ENCODE results near the gene PODN. TPM values are rescaled to one million over a fixed set of nuclear protein-coding genes. Genes with fewer than 3 reads are reported as not detected.
A peak's percentile ranks its signal among the peaks of the same experiment; 100 is the strongest.

Gene PODN
- total RNA-seq, 1 experiment from 2014 or later, result not detected

DNA sequence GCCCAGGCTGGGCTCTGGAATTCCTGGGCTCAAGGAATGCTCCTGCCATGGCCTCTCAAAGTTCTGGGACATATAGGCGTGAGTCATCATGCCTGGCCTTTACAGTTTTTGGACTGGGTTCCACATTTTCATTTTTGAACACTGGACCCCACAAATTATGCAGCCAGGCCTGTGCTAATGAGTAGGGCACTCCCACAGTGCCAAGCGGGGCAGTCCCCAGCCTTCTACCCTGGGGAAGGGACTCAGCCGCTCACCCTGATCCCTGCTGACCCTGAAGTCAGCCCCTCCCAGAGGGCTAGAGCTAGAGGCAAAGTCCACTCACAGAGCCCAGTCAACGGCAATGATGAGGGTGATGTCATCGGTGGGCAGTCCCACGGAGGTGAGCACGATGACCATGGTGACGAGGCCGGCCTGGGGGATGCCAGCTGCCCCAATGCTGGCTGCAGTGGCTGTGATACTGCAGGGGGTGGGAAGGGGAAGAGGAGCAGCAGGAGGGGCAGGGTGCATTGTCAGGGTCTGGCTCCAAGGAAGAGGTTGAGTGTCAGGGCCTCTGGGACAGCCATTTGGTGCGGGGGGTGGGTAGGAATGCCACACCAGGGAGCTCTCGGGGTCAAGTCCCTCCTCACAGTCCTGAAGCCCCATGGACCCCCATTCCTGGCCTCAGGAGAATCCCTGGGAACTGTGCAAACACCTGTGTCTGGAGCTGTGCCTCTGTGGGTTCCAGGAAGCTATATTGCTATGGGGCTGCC is 27.6 kb downstream of the PODN start:
- DNase-seq (ENCODE audit: low spot score), result no peak

GRCh38 chr1:53090227-53091147 is 28.5 kb downstream of the PODN start:
- no peak for DNase-seq (ENCODE audit: low spot score)

GRCh38 chr1:53091841-53092645 is 30.0 kb downstream of the PODN start:
- DNase-seq (ENCODE audit: low spot score), result peak; percentile 46

DNA sequence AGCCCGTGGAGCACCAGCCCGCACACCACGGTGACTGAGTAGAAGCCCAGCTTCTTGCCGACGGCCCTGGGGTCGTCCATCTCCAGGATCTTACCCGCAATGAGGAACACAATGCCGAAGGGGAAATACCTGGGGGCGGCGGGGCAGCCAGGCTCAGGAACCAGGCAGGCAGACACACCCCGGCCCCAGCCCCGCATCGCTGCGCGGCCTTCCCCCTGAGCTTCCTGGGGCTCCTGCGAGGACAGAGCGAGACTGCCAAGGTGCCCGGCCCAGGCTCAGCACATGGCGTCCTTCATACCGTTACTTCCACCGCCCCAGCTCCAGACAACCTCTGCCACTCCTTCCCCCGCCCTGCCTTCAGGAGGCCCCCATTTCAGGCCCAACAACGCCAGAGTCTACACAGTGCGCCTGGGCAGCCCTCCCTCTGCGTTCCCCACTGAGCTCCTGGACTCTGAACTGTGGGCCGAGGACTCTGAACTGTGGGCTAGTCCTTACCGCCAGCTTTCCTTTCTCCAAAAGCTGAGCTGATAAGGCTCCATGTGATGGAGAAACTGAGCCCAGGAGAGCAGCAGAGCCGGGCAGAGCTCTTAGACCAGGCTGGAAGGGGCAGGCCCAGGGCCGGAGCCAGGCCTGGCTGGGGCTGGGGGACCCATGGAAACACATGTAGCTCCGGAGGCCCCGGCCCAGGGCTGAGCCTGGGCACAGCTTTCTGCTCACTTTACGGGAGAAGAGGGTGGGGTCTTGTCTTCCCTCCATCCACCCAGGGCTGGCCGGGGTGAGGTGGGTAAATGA is 30.8 kb downstream of the PODN start:
- no peak for DNase-seq (ENCODE audit: low spot score)

DNA sequence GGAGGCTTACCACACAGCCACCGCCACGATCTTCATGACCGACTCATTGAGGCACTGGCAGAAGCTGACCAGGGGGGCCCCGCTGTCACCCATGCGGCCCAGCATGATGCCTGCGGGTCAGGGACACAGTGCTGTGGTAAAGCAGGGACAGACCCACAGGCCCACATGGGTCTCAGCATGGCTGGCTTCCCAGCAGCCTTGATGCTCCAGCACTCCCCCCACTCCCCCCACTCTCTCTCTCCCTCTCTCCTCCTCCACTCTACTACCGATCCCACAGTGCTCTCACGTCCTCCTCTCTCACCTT is 31.4 kb downstream of the PODN start:
- DNase-seq (ENCODE audit: low spot score), result no peak

DNA sequence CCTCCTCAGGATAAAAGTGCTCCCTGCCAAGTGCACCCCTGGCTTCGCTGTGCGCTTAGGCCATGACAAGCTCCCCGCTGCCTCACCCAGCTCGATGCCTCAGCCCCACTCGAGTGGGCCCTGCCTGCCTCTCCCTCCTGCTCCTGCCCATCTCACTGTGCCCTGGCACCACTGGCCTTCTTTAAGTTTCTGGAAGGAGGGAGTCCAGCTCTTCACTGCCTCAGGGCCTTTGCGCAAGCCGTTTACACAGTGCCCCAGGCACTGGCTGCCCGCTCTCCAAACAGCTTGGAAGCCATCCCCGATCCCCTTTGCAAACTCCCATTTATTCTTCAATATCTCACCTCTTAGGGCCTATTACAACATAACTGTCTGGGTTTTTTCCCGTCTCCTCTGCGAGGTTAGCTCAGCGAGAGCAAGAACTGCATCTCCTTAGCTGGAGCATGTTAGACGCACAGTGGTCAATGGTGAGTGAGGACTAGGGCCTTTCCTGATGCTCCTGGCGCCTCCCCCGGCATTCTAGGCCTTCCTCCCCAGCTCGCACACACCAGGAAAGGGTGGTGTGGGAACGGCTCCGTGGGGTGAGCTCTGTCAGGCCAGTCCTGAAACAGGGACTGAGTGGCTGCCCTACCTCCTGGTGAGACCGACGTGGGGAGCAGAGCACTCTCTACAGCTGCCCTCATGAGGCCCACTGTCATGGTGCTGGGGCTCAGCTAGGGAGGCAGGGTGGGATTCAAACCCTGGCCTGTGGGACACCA is 31.9 kb downstream of the PODN start:
- DNase-seq (ENCODE audit: low spot score), result no peak

DNA sequence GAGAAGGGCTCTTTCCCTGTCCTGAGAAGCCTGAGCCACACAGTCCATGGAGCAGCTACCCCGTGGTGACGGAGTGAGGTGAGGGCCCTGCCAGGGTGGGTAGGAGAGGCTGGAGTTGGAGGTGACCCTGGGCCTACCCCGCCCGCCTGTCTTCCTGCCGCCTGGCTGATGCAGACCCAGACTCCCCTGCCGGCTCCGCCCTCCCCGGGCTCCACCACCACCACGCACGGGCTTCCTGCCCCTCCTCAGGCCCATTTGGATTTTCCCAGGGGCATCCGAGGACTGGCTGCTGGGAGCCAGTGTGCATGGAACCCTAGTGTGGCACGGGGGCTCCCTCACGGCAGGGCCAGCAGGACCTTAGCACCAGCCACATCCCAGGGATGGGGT is 32.5 kb downstream of the PODN start:
- no peak for DNase-seq (ENCODE audit: low spot score)

DNA sequence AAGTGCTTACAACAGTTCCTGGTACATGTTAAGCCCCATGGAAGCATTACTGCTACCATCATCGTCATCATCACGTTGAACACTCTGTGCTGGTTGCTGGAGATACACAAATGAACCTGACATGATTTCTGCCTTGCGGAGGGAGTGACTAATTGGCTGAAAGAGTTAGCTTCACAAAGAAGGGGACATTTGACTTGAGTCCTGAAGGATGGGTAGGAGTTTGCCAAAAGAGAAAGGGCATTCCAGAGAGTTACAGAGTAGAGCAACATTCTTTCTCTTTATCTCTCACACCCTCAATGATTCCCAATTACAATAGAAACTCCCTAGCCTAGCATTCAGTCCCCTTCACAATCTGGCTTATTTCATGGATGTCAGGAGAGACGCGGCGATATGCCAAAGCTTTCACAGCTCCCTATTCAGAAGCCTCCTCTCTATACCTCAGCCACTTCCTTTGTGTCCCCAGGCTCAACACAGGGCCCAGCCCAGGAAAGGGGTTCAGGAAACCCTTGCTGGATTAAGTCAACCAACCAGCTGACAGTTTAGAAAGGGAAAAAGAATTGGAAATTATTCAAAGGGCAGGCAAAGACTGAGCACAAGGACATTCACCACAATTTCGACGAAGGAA is 42.4 kb downstream of the PODN start:
- no peak for DNase-seq (ENCODE audit: low spot score)

GRCh38 chr1:53107090-53107489 is 45.1 kb downstream of the PODN start:
- DNase-seq (ENCODE audit: low spot score), result no peak

GRCh38 chr1:53107570-53108322 is 45.7 kb downstream of the PODN start:
- DNase-seq (ENCODE audit: low spot score), result peak; percentile 62

DNA sequence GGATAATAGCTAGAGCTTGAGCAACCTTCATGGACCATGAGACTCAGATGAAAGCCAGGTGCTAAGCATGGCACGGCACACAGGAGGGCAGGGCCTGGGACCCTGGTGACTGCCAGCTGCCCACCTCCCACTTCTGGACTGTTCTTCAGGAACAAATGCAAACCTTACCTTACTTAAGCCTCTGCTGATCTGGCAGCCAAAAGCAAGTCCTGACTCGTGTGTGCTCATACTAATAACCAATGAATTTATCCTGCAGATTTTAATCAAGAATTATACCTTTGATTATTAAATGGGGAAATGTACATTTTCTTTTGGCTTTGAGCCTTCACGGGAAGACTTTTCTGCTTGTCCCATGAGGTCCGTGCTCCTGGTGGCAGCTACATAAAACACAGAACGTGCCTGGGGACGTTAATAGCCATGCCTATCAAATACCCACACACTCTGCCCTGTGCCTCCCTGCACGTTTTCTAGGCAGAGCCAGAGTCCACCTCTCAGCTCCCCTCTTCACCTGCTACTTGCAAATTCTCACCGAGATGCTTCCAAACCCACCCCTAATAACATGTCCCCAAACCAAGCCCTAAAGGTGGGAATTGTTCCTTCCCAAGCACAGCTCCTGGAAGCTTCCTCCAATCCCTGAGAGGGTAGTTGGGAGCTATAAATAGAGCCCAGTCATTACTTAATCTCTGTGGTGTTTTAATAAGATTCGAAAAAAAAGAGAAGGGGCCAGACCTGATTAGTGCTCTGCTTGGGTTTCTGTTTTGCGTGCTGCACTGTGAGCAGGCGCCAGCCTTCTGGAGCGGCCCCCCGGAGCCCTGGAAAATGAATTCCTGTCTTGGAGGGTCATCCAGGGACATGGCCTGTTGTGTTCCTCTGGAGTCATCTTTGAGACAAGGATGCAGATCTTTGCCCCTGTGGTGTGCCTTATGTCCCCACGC is 46.9 kb downstream of the PODN start:
- no peak for DNase-seq (ENCODE audit: low spot score)

GRCh38 chr1:53110370-53111072 is 48.5 kb downstream of the PODN start:
- DNase-seq (ENCODE audit: low spot score), result no peak

GRCh38 chr1:53111073-53111556 is 49.1 kb downstream of the PODN start:
- DNase-seq (ENCODE audit: low spot score), result no peak

- no peak for DNase-seq (ENCODE audit: low spot score)
Observed at GRCh38 chr1:53111693-53112092, 49.7 kb downstream of the PODN start.

DNA sequence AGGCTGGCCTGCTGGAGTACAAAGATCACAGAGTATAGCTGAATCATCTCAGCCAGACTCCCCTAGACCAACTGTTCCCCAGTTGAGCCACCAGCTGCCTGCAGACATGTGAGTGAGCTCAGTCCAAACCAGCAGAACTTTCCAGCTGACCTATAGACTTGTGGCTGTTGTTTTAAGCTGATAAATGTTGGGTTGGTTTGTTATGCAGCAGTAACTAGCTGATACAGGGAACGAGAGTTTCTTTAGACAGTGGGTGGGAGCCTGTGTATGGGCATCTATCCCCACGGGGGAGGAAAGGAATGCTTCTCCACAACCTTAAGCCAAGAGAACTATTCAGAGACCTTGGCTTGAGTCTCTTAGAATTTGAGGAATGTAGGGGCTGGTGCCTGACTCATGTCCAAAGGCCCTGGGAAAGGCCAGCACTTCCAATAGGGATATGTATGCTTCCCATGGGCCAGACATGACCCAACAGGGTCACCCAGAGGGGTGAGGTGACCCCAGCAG is 50.3 kb downstream of the PODN start:
- peak; percentile 46 for DNase-seq (ENCODE audit: low spot score)

- DNase-seq (ENCODE audit: low spot score), result no peak
Observed at GRCh38 chr1:53112861-53113260, 50.8 kb downstream of the PODN start.

- DNase-seq (ENCODE audit: low spot score), result no peak
Observed at GRCh38 chr1:53114090-53114489, 52.1 kb downstream of the PODN start.

Data from A172 (cell line).